K562 (cell line): Measurements from ENCODE around the gene RGS7BP. TPM values are rescaled to one million over a fixed set of nuclear protein-coding genes. Genes with fewer than 3 reads are reported as not detected.

ENCODE experiments used
- ATAC-seq: fragments of 200-7000 bp; cut with Tn5 transposase; 3 replicates; pipeline ENCODE4 v1.9.1; 2020; ENCODE audit warnings: moderate library complexity
- BruUV-seq: library from RNA; stranded (reverse); fragments of 400-500 nt; replicated peaks from 2 replicates; lab custom pipeline; 2021; lab: Mats Ljungman, UMichigan
- CTCF ChIA-PET: fragments of 300-600 bp; formaldehyde crosslinking; extraction: SDS; loops from one replicate; lab custom pipeline; 2021; ENCODE audit warnings: low intra/inter-chr PET ratio; lab: Yijun Ruan, JAX
- POLR2A ChIA-PET: fragments of 300-600, 350-650 bp; sonication (Branson Sonifier 250); formaldehyde crosslinking; extraction: SDS; loops from one replicate; lab custom pipeline; 2021; ENCODE audit warnings: antibody characterized with exemption, inconsistent platforms; lab: Yijun Ruan, JAX
- DNase-seq, 4 experiments: peaks; one replicate each; pipeline versions ENCODE4 v3.0.0 to v3.0.0-alpha.2; 2011 to 2018; ENCODE audit warnings: low spot score in 3 of 4, mixed read lengths in 3 of 4; ENCODE audit errors: extremely low read depth in 1 of 4
- FAIRE-seq: peaks from 2 replicates; lab custom pipeline; 2011; peaks lifted over from hg19 to GRCh38; lab: Jason Lieb, UNC
- H2AFZ ChIP-seq: 2 replicates; pipeline ENCODE4 v1.6.0; 2011; ENCODE audit warnings: low read depth, low read length, control low read depth, inconsistent platforms
- H3K27ac ChIP-seq: fragments of 200-600 bp; 3 replicates; pipeline ENCODE4 v1.8.0; 2011; ENCODE audit warnings: low read depth, mild to moderate bottlenecking, control low read depth, inconsistent platforms, low read length, moderate library complexity, mixed read lengths; ENCODE audit errors: extremely low read depth
- H3K27me3 ChIP-seq, 2 experiments: fragments of 300-600 bp in 1 of 2; 2 replicates in 1 of 2; 3 replicates in 1 of 2; pipeline versions ENCODE4 v1.6.0 to v1.8.0; 2011; ENCODE audit warnings: inconsistent platforms in 2 of 2, low read length in 2 of 2, mild to moderate bottlenecking in 1 of 2, mixed read lengths in 1 of 2, moderate library complexity in 1 of 2; ENCODE audit not compliant: control insufficient read depth in 2 of 2, insufficient read depth in 2 of 2
- H3K36me3 ChIP-seq: fragments of 300-600 bp; 3 replicates; pipeline ENCODE4 v1.8.0; 2011; ENCODE audit warnings: mild to moderate bottlenecking, low read length, inconsistent platforms; ENCODE audit not compliant: control insufficient read depth, insufficient read depth
- H3K4me1 ChIP-seq, 2 experiments: fragments of 200-600 bp in 1 of 2; replicated peaks in 1 of 2; 2 replicates in 1 of 2; 3 replicates in 1 of 2; pipeline versions ENCODE4 v1.5.1 to v1.8.0; 2011; ENCODE audit warnings: inconsistent platforms in 2 of 2, low read length in 2 of 2, mild to moderate bottlenecking in 1 of 2, mixed read lengths in 1 of 2, moderate library complexity in 1 of 2; ENCODE audit not compliant: control insufficient read depth in 2 of 2, insufficient read depth in 2 of 2
- H3K4me2 ChIP-seq: 2 replicates; pipeline ENCODE4 v1.6.1; 2011; ENCODE audit warnings: low read length, control low read depth, inconsistent platforms, mixed read lengths; ENCODE audit not compliant: insufficient read depth
- H3K4me3 ChIP-seq: fragments of 200-600 bp; sonication (generic), shearing (Covaris generic); 2 replicates; pipeline ENCODE4 v1.5.1; 2016; ENCODE audit warnings: control low read depth, inconsistent platforms
- H3K79me2 ChIP-seq: fragments of 200-600 bp; 3 replicates; pipeline ENCODE4 v1.8.0; 2011; ENCODE audit warnings: low read length, inconsistent platforms; ENCODE audit not compliant: control insufficient read depth, insufficient read depth
- H3K9ac ChIP-seq, 2 experiments: 2 replicates each; pipeline versions ENCODE4 v1.6.0 to v1.6.1; 2011; ENCODE audit warnings: low read depth in 2 of 2, low read length in 2 of 2, control low read depth in 1 of 2, inconsistent platforms in 1 of 2, mild to moderate bottlenecking in 1 of 2, mixed read lengths in 1 of 2; ENCODE audit not compliant: insufficient read depth in 1 of 2
- H3K9me1 ChIP-seq: one replicate; pipeline ENCODE4 v1.6.0; 2011; ENCODE audit warnings: inconsistent platforms, mild to moderate bottlenecking, low read length, moderate library complexity; ENCODE audit not compliant: control insufficient read depth, insufficient read depth
- H3K9me3 ChIP-seq: replicated peaks from 2 replicates; pipeline ENCODE4 v1.5.1; 2011; ENCODE audit warnings: low read depth, low read length, inconsistent platforms; ENCODE audit not compliant: control insufficient read depth, insufficient read depth
- H4K20me1 ChIP-seq: replicated peaks from 2 replicates; pipeline ENCODE4 v1.6.1; 2011; ENCODE audit warnings: low read length, inconsistent platforms, mixed read lengths; ENCODE audit not compliant: control insufficient read depth, insufficient read depth
- CHD4 ChIP-seq: fragments of 200-600 bp; sonication (generic); IDR thresholded peaks from 3 replicates; pipeline ENCODE4 v1.6.1; 2012; ENCODE audit warnings: low read depth, mild to moderate bottlenecking, mixed read lengths, low read length, inconsistent platforms; ENCODE audit not compliant: insufficient read depth, insufficient replicate concordance, poor library complexity, severe bottlenecking
- COPS2 ChIP-seq: fragments of 450-650 bp; conservative IDR thresholded peaks from 2 replicates; pipeline ENCODE4 v1.6.1; 2016; ENCODE audit warnings: mild to moderate bottlenecking, moderate library complexity
- RCOR1 ChIP-seq, 2 experiments: IDR thresholded peaks; 2 replicates each; pipeline ENCODE4 v1.6.1; 2012; ENCODE audit warnings: low read depth in 2 of 2, low read length in 2 of 2, borderline replicate concordance in 1 of 2, improper control_type of control experiment in 1 of 2
- U2AF2 ChIP-seq: fragments of 200-400 bp; formaldehyde crosslinking; optimal IDR thresholded peaks from 2 replicates; pipeline ENCODE3; 2017; ENCODE audit warnings: low read depth, mild to moderate bottlenecking, low read length
- ZNF174 ChIP-seq: fragments of 250-450 bp; sonication (Bioruptor Pico); IDR thresholded peaks from 2 replicates; pipeline ENCODE4 v1.4.0; 2020; ENCODE audit warnings: mild to moderate bottlenecking
- ZNF239 ChIP-seq: fragments of 250-450 bp; sonication (Bioruptor Pico); IDR thresholded peaks from 2 replicates; pipeline ENCODE4 v1.4.0; 2020; ENCODE audit warnings: mild to moderate bottlenecking
- WGBS: fragments of 100-300 bp; shearing (Covaris generic); methylation state at CpG from one replicate; pipeline ENCODE4 v1.1.6; 2016; ENCODE audit warnings: low coverage, mixed read lengths; ENCODE audit not compliant: insufficient coverage; ENCODE audit errors: missing lambda C conversion rate; 5-methylcytosine and 5-hydroxymethylcytosine counted together
- in situ Hi-C: fragments of 300-500 bp; cut with MboI; formaldehyde crosslinking; loops from 4 replicates; pipeline ENCODE4 v1.15.0; 2018; ENCODE audit warnings: inconsistent platforms, mixed read lengths
- intact Hi-C: fragments of 100-400 bp; cut with micrococcal nuclease; formaldehyde crosslinking; loops from 2 replicates; pipeline ENCODE4 v1.14.2; 2022
- polyA plus RNA-seq, 8 experiments: library from polyadenylated mRNA; depleted of rRNA in 4 of 8; stranded (reverse) in 5 of 8; unstranded in 3 of 8; fragments of >200 nt; fragmentation: Nextera tagmentation in 2 of 8; fragmentation: Illumina TruSeq in 1 of 8; extraction: Ambion mirVana in 2 of 8; extraction: Trizol in 1 of 8; gene quantifications; 2 replicates each; pipeline versions ENCODE4 v1.2.1 to v1.2.3, GENCODE V29; 2011 to 2014; ENCODE audit warnings: inconsistent platforms in 1 of 8, missing spikeins in 1 of 8
- total RNA-seq, 7 experiments: library from RNA; depleted of rRNA in 6 of 7; stranded (reverse); fragments of >200 nt in 6 of 7; fragmentation: Illumina TruSeq in 2 of 7; extraction: Trizol in 2 of 7; gene quantifications; 2 replicates each; pipeline versions ENCODE4 v1.2.1 to v1.2.3, GENCODE V29; 2011 to 2021; ENCODE audit warnings: low replicate concordance in 1 of 7
- TF ChIP-seq, protein P1 (sequence below): sonication (generic); formaldehyde crosslinking; IDR thresholded peaks from 2 replicates; pipeline ENCODE4 v1.8.0; 2023; ENCODE audit warnings: mild to moderate bottlenecking, missing genetic modification reagents
- TF ChIP-seq, protein P2 (sequence below): fragments of 200-600 bp; sonication (generic); IDR thresholded peaks from one replicate; pipeline ENCODE4 v1.6.1; 2012; ENCODE audit warnings: mild to moderate bottlenecking, low read depth, low read length, inconsistent platforms
- TF ChIP-seq, protein P3 (sequence below): IDR thresholded peaks from 2 replicates; pipeline ENCODE4 v1.6.1; 2014; ENCODE audit warnings: antibody characterized with exemption

The RGS7BP gene
- total and polyA plus RNA-seq, 9 of the 15 experiments (the other 6 are each of a cell fraction or from before 2014, with no cell fraction given) = not detected

DNA sequence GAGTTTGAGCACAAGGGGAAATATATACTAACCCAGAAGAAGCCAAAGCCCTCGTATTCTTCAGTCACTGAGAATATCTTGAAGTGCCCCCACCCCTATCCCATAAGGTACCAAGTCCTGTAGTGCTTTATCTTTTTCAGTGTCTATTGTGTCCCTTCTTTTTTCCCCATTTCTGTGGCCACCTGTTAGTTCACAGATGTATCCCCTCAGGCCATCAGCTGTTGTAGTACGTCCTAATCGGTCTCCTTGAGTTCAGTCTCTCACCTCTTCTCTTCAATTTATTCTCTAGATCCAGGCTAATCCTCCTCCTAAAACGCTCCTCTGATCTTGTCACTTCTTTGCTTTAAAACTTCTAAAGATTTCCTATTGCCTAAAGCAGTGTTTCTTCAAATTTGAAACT lies 10.4 kb downstream of the RGS7BP start:
- intact Hi-C loops = no loop called here
- Histone ChIP-seq H3K9me1 (no peaks in the 10 kb centered on the region), H3K4me3 (no peak overlapping the region), H3K9ac (no peak overlapping the region), H3K4me2 (no peak overlapping the region), H3K9me3 (no peaks in the 10 kb centered on the region), H3K27ac (no peak overlapping the region), H3K4me1 (no peaks in the 10 kb centered on the region), H3K27me3 (no peaks in the 10 kb centered on the region), H3K36me3 (no peaks in the 10 kb centered on the region), H3K79me2 (no peaks in the 10 kb centered on the region), H4K20me1 (no peaks in the 10 kb centered on the region), H2AFZ (no peak overlapping the region)
- BruUV-seq = no TSS peak
- WGBS = 2% methylated on average over 4 of the region's 4 CpGs
- no peak for ATAC-seq
- no peak for DNase-seq
- CTCF ChIA-PET = no interaction called here
- POLR2A ChIA-PET = no interaction called here
- FAIRE-seq = no peak
- in situ Hi-C loops = no loop called here
- TF ChIP-seq U2AF2 = no peak
- TF ChIP-seq, protein P1, sequence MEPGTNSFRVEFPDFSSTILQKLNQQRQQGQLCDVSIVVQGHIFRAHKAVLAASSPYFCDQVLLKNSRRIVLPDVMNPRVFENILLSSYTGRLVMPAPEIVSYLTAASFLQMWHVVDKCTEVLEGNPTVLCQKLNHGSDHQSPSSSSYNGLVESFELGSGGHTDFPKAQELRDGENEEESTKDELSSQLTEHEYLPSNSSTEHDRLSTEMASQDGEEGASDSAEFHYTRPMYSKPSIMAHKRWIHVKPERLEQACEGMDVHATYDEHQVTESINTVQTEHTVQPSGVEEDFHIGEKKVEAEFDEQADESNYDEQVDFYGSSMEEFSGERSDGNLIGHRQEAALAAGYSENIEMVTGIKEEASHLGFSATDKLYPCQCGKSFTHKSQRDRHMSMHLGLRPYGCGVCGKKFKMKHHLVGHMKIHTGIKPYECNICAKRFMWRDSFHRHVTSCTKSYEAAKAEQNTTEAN (CRISPR knock-in tag) = no peak
- TF ChIP-seq RCOR1 (IDR thresholded peaks at IDR 0.05; ENCODE audit: borderline replicate concordance in 1 of 2, low read depth in 2 of 2, low read length in 2 of 2) = no peak
- no peak for TF ChIP-seq CHD4
- TF ChIP-seq, protein P2, sequence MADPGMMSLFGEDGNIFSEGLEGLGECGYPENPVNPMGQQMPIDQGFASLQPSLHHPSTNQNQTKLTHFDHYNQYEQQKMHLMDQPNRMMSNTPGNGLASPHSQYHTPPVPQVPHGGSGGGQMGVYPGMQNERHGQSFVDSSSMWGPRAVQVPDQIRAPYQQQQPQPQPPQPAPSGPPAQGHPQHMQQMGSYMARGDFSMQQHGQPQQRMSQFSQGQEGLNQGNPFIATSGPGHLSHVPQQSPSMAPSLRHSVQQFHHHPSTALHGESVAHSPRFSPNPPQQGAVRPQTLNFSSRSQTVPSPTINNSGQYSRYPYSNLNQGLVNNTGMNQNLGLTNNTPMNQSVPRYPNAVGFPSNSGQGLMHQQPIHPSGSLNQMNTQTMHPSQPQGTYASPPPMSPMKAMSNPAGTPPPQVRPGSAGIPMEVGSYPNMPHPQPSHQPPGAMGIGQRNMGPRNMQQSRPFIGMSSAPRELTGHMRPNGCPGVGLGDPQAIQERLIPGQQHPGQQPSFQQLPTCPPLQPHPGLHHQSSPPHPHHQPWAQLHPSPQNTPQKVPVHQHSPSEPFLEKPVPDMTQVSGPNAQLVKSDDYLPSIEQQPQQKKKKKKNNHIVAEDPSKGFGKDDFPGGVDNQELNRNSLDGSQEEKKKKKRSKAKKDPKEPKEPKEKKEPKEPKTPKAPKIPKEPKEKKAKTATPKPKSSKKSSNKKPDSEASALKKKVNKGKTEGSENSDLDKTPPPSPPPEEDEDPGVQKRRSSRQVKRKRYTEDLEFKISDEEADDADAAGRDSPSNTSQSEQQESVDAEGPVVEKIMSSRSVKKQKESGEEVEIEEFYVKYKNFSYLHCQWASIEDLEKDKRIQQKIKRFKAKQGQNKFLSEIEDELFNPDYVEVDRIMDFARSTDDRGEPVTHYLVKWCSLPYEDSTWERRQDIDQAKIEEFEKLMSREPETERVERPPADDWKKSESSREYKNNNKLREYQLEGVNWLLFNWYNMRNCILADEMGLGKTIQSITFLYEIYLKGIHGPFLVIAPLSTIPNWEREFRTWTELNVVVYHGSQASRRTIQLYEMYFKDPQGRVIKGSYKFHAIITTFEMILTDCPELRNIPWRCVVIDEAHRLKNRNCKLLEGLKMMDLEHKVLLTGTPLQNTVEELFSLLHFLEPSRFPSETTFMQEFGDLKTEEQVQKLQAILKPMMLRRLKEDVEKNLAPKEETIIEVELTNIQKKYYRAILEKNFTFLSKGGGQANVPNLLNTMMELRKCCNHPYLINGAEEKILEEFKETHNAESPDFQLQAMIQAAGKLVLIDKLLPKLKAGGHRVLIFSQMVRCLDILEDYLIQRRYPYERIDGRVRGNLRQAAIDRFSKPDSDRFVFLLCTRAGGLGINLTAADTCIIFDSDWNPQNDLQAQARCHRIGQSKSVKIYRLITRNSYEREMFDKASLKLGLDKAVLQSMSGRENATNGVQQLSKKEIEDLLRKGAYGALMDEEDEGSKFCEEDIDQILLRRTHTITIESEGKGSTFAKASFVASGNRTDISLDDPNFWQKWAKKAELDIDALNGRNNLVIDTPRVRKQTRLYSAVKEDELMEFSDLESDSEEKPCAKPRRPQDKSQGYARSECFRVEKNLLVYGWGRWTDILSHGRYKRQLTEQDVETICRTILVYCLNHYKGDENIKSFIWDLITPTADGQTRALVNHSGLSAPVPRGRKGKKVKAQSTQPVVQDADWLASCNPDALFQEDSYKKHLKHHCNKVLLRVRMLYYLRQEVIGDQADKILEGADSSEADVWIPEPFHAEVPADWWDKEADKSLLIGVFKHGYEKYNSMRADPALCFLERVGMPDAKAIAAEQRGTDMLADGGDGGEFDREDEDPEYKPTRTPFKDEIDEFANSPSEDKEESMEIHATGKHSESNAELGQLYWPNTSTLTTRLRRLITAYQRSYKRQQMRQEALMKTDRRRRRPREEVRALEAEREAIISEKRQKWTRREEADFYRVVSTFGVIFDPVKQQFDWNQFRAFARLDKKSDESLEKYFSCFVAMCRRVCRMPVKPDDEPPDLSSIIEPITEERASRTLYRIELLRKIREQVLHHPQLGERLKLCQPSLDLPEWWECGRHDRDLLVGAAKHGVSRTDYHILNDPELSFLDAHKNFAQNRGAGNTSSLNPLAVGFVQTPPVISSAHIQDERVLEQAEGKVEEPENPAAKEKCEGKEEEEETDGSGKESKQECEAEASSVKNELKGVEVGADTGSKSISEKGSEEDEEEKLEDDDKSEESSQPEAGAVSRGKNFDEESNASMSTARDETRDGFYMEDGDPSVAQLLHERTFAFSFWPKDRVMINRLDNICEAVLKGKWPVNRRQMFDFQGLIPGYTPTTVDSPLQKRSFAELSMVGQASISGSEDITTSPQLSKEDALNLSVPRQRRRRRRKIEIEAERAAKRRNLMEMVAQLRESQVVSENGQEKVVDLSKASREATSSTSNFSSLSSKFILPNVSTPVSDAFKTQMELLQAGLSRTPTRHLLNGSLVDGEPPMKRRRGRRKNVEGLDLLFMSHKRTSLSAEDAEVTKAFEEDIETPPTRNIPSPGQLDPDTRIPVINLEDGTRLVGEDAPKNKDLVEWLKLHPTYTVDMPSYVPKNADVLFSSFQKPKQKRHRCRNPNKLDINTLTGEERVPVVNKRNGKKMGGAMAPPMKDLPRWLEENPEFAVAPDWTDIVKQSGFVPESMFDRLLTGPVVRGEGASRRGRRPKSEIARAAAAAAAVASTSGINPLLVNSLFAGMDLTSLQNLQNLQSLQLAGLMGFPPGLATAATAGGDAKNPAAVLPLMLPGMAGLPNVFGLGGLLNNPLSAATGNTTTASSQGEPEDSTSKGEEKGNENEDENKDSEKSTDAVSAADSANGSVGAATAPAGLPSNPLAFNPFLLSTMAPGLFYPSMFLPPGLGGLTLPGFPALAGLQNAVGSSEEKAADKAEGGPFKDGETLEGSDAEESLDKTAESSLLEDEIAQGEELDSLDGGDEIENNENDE = no peak
- TF ChIP-seq ZNF174 (CRISPR knock-in tag) = no peak
- TF ChIP-seq, protein P3, sequence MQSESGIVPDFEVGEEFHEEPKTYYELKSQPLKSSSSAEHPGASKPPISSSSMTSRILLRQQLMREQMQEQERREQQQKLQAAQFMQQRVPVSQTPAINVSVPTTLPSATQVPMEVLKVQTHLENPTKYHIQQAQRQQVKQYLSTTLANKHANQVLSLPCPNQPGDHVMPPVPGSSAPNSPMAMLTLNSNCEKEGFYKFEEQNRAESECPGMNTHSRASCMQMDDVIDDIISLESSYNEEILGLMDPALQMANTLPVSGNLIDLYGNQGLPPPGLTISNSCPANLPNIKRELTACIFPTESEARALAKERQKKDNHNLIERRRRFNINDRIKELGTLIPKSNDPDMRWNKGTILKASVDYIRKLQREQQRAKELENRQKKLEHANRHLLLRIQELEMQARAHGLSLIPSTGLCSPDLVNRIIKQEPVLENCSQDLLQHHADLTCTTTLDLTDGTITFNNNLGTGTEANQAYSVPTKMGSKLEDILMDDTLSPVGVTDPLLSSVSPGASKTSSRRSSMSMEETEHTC = no peak
- TF ChIP-seq COPS2 = no peak
- no peak for TF ChIP-seq ZNF239 (CRISPR knock-in tag)
